HepG2 (cell line): ENCODE measurements around the gene HSD3B7. TPM values are rescaled to one million over a fixed set of nuclear protein-coding genes. Genes with fewer than 3 reads are reported as not detected.

Experiments
- AKAP8 ChIP-seq: sonication (generic); formaldehyde crosslinking; IDR thresholded peaks from 2 replicates; pipeline ENCODE4 v1.5.1; 2020; ENCODE audit warnings: mild to moderate bottlenecking, missing genetic modification reagents
- CEBPG ChIP-seq: IDR thresholded peaks from 2 replicates; pipeline ENCODE4 v1.6.1; 2016
- E2F5 ChIP-seq: sonication (generic); formaldehyde crosslinking; conservative IDR thresholded peaks from 2 replicates; pipeline ENCODE4 v1.4.0; 2020; ENCODE audit warnings: missing genetic modification reagents
- ELF4 ChIP-seq: sonication (generic); formaldehyde crosslinking; IDR thresholded peaks from 2 replicates; pipeline ENCODE4 v1.5.0; 2020; ENCODE audit warnings: missing genetic modification reagents, mild to moderate bottlenecking, moderate library complexity, borderline replicate concordance
- FOSL2 ChIP-seq: sonication (generic); formaldehyde crosslinking; IDR thresholded peaks from 2 replicates; pipeline ENCODE4 v1.4.0; 2020; ENCODE audit warnings: missing genetic modification reagents
- GABPA ChIP-seq, 2 experiments: IDR thresholded peaks; 2 replicates each; pipeline ENCODE4 v1.6.1; 2011 to 2016; ENCODE audit warnings: low read depth in 2 of 2, low read length in 1 of 2, missing biosample characterization in 1 of 2, missing genetic modification characterization in 1 of 2
- GATAD1 ChIP-seq: IDR thresholded peaks from 2 replicates; pipeline ENCODE4 v1.6.1; 2016; ENCODE audit warnings: missing genetic modification reagents, missing compliant biosample characterization
- MAFK ChIP-seq, 2 experiments: IDR thresholded peaks in 1 of 2; conservative IDR thresholded peaks in 1 of 2; 2 replicates each; pipeline ENCODE4 v1.6.1; 2011; ENCODE audit warnings: improper control_type of control experiment in 2 of 2, low read length in 2 of 2
- NFATC3 ChIP-seq: sonication (generic); formaldehyde crosslinking; IDR thresholded peaks from 2 replicates; pipeline ENCODE4 v1.5.1; 2020; ENCODE audit warnings: mild to moderate bottlenecking, missing genetic modification reagents
- THAP11 ChIP-seq: IDR thresholded peaks from 2 replicates; pipeline ENCODE4 v1.6.1; 2016; ENCODE audit warnings: missing biosample characterization, missing genetic modification reagents
- TRIM24 ChIP-seq: sonication (generic); formaldehyde crosslinking; IDR thresholded peaks from 2 replicates; pipeline ENCODE4 v1.8.0; 2022; ENCODE audit warnings: mild to moderate bottlenecking, missing genetic modification reagents
- ZNF10 ChIP-seq: sonication (generic); formaldehyde crosslinking; IDR thresholded peaks from 2 replicates; pipeline ENCODE4 v1.4.0; 2020; ENCODE audit warnings: mild to moderate bottlenecking, low read depth, missing genetic modification reagents, borderline replicate concordance
- ZNF431 ChIP-seq: sonication (generic); formaldehyde crosslinking; IDR thresholded peaks from 2 replicates; pipeline ENCODE4 v1.9.0; 2022; ENCODE audit warnings: missing genetic modification reagents, low read depth, mild to moderate bottlenecking, borderline replicate concordance
- ZNF674 ChIP-seq: sonication (generic); formaldehyde crosslinking; IDR thresholded peaks from 2 replicates; pipeline ENCODE4 v1.5.0; 2020; ENCODE audit warnings: low read depth, mild to moderate bottlenecking, missing genetic modification reagents
- ZNF713 ChIP-seq: sonication (generic); formaldehyde crosslinking; IDR thresholded peaks from 2 replicates; pipeline ENCODE4 v1.4.0; 2020; ENCODE audit warnings: mild to moderate bottlenecking, missing genetic modification reagents
- polyA plus RNA-seq, 8 experiments: library from polyadenylated mRNA; depleted of rRNA in 3 of 8; stranded (reverse) in 7 of 8; unstranded in 1 of 8; fragments of >200 nt; fragmentation: Illumina TruSeq in 4 of 8; extraction: Trizol in 4 of 8; gene quantifications; 2 replicates each; pipeline versions ENCODE4 v1.2.1 to v1.2.3, GENCODE V29; 2011 to 2016; ENCODE audit warnings: low read depth in 4 of 8, missing spikeins in 1 of 8, mixed read lengths in 1 of 8; ENCODE audit not compliant: insufficient read depth in 1 of 8
- total RNA-seq, 5 experiments: library from RNA; depleted of rRNA; stranded (reverse); fragments of >200 nt; fragmentation: Illumina TruSeq; extraction: Trizol; gene quantifications; 2 replicates each; pipeline ENCODE4 v1.2.3, GENCODE V29; 2016; ENCODE audit warnings: low read depth in 1 of 5
- TF ChIP-seq, protein P1 (sequence below): sonication (generic); formaldehyde crosslinking; IDR thresholded peaks from 2 replicates; pipeline ENCODE4 v1.4.0; 2020; ENCODE audit warnings: missing genetic modification reagents
- TF ChIP-seq, protein P2 (sequence below): sonication (generic); formaldehyde crosslinking; IDR thresholded peaks from 2 replicates; pipeline ENCODE4 v1.8.1; 2023; ENCODE audit warnings: missing genetic modification reagents, mild to moderate bottlenecking, borderline replicate concordance
- TF ChIP-seq, protein P3 (sequence below): fragments of 450-650 bp; IDR thresholded peaks from 2 replicates; pipeline ENCODE4 v1.6.1; 2017; ENCODE audit warnings: mild to moderate bottlenecking
- TF ChIP-seq, protein P4 (sequence below): sonication (generic); formaldehyde crosslinking; IDR thresholded peaks from 2 replicates; pipeline ENCODE4 v1.8.1; 2022; ENCODE audit warnings: mild to moderate bottlenecking, missing genetic modification reagents

The HSD3B7 gene
- total and polyA plus RNA-seq, 2 of the 13 experiments (the other 11 are each of a cell fraction or from before 2014, with no cell fraction given) = 32.9 to 69.7 TPM

GRCh38 chr16:30949650-30950515 is 35.1 kb upstream of the HSD3B7 start (continued):
- TF ChIP-seq GATAD1 (peak; percentile 76; the same call in 1 of the 2 replicates), ELF4 (CRISPR knock-in tag) (no peak), E2F5 (CRISPR knock-in tag) (no peak), GABPA (IDR thresholded peaks at IDR 0.05; ENCODE audit: low read depth, low read length) (no peak), GABPA (CRISPR knock-in tag; IDR thresholded peaks at IDR 0.05; ENCODE audit: low read depth) (peak; percentile 86), AKAP8 (peak; percentile 98), TRIM24 (CRISPR knock-in tag) (no peak), THAP11 (CRISPR knock-in tag) (peak; percentile 88), FOSL2 (CRISPR knock-in tag) (peak; percentile 64), MAFK (conservative IDR thresholded peaks at IDR 0.05 in 1 of 2, IDR thresholded peaks at IDR 0.05 in 1 of 2; ENCODE audit: low read length in 2 of 2) (no peak), ZNF674 (no peak), CEBPG (CRISPR knock-in tag) (peak; percentile 83), ZNF431 (no peak; the same call in 1 of the 2 replicates), NFATC3 (no peak), ZNF713 (CRISPR knock-in tag) (no peak), ZNF10 (no peak)
- TF ChIP-seq, protein P1, sequence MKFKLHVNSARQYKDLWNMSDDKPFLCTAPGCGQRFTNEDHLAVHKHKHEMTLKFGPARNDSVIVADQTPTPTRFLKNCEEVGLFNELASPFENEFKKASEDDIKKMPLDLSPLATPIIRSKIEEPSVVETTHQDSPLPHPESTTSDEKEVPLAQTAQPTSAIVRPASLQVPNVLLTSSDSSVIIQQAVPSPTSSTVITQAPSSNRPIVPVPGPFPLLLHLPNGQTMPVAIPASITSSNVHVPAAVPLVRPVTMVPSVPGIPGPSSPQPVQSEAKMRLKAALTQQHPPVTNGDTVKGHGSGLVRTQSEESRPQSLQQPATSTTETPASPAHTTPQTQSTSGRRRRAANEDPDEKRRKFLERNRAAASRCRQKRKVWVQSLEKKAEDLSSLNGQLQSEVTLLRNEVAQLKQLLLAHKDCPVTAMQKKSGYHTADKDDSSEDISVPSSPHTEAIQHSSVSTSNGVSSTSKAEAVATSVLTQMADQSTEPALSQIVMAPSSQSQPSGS (CRISPR knock-in tag) = peak; percentile 87
- TF ChIP-seq, protein P2, sequence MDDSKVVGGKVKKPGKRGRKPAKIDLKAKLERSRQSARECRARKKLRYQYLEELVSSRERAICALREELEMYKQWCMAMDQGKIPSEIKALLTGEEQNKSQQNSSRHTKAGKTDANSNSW (CRISPR knock-in tag) = no peak
- TF ChIP-seq, protein P3, sequence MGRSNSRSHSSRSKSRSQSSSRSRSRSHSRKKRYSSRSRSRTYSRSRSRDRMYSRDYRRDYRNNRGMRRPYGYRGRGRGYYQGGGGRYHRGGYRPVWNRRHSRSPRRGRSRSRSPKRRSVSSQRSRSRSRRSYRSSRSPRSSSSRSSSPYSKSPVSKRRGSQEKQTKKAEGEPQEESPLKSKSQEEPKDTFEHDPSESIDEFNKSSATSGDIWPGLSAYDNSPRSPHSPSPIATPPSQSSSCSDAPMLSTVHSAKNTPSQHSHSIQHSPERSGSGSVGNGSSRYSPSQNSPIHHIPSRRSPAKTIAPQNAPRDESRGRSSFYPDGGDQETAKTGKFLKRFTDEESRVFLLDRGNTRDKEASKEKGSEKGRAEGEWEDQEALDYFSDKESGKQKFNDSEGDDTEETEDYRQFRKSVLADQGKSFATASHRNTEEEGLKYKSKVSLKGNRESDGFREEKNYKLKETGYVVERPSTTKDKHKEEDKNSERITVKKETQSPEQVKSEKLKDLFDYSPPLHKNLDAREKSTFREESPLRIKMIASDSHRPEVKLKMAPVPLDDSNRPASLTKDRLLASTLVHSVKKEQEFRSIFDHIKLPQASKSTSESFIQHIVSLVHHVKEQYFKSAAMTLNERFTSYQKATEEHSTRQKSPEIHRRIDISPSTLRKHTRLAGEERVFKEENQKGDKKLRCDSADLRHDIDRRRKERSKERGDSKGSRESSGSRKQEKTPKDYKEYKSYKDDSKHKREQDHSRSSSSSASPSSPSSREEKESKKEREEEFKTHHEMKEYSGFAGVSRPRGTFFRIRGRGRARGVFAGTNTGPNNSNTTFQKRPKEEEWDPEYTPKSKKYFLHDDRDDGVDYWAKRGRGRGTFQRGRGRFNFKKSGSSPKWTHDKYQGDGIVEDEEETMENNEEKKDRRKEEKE = no peak
- TF ChIP-seq, protein P4, sequence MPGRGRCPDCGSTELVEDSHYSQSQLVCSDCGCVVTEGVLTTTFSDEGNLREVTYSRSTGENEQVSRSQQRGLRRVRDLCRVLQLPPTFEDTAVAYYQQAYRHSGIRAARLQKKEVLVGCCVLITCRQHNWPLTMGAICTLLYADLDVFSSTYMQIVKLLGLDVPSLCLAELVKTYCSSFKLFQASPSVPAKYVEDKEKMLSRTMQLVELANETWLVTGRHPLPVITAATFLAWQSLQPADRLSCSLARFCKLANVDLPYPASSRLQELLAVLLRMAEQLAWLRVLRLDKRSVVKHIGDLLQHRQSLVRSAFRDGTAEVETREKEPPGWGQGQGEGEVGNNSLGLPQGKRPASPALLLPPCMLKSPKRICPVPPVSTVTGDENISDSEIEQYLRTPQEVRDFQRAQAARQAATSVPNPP (CRISPR knock-in tag) = no peak; the same call in 1 of the 2 replicates
